Ishikawa (cell line): ENCODE data around the gene TUBGCP3.

Source experiments
- CEBPB ChIP-seq: IDR thresholded peaks from 2 replicates; pipeline ENCODE4 v1.6.1; 2012
- CREB1 ChIP-seq: IDR thresholded peaks from 2 replicates; pipeline ENCODE4 v1.6.1; 2012; ENCODE audit warnings: low read depth
- EGR1 ChIP-seq: IDR thresholded peaks from 2 replicates; pipeline ENCODE4 v1.6.1; 2012
- EP300 ChIP-seq: IDR thresholded peaks from 2 replicates; pipeline ENCODE4 v1.6.1; 2012; ENCODE audit warnings: borderline replicate concordance
- FOXM1 ChIP-seq: IDR thresholded peaks from 2 replicates; pipeline ENCODE4 v1.6.1; 2012; ENCODE audit warnings: low read depth, borderline replicate concordance
- NFIC ChIP-seq: IDR thresholded peaks from 2 replicates; pipeline ENCODE4 v1.6.1; 2012
- RAD21 ChIP-seq: IDR thresholded peaks from 2 replicates; pipeline ENCODE4 v1.6.1; 2012; ENCODE audit warnings: low read depth
- REST ChIP-seq: IDR thresholded peaks from 2 replicates; pipeline ENCODE4 v1.6.1; 2012; ENCODE audit warnings: low read depth, mild to moderate bottlenecking
- TAF1 ChIP-seq: IDR thresholded peaks from 2 replicates; pipeline ENCODE4 v1.6.1; 2012; ENCODE audit warnings: low read depth, mild to moderate bottlenecking
- TEAD4 ChIP-seq: IDR thresholded peaks from 2 replicates; pipeline ENCODE4 v1.6.1; 2012
- USF1 ChIP-seq: IDR thresholded peaks from 2 replicates; pipeline ENCODE4 v1.6.1; 2012
- ZBTB7A ChIP-seq: IDR thresholded peaks from 2 replicates; pipeline ENCODE4 v1.6.1; 2012; ENCODE audit warnings: low read depth

DNA sequence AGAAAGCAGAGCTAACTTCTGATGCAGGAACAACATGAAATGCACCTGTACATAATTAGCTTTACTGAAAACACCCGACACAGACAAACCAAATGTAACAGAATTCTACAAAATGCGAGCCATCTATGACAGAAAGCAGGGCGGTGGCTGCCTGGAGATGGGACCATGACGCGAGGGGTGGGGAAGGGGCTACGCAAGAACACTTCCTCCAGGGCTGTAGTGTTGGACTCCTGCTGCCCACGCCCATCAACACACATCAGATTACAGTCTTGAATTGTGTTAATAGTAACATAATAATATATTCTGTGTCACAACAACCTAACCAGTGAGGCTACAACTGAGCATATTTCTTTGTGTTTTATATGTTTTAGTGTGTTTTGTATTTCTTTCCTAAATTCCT is 108.6 kb downstream of the TUBGCP3 start:
- TF ChIP-seq TEAD4 (no peak), REST (no peak), RAD21 (no peak), NFIC (no peak), CREB1 (no peak), EGR1 (no peak), EP300 (no peak), CEBPB (no peak), ZBTB7A (no peak), TAF1 (no peak), FOXM1 (no peak), USF1 (no peak)
